ENCODE data around the gene ZBTB16.

GRCh38 chr11:114264381-114264780 lies 204.9 kb downstream of the ZBTB16 start:
- no peak for TF ChIP-seq ZNF513 (tag by site-specific recombination; IDR thresholded peaks at IDR 0.05)
- TF ChIP-seq CTCF (tag by site-specific recombination; IDR thresholded peaks at IDR 0.05), result no peak
- TF ChIP-seq ZNF274 (IDR thresholded peaks at IDR 0.05; ENCODE audit: low read length), result no peak
- no peak for TF ChIP-seq ZNF274 (tag by site-specific recombination; IDR thresholded peaks at IDR 0.05; ENCODE audit: borderline replicate concordance)
- TF ChIP-seq ZFP37 (tag by site-specific recombination; IDR thresholded peaks at IDR 0.05), result no peak
- no peak for TF ChIP-seq ZNF26 (tag by site-specific recombination; IDR thresholded peaks at IDR 0.05)
- TF ChIP-seq PATZ1 (tag by site-specific recombination; IDR thresholded peaks at IDR 0.05), result no peak
- no peak for TF ChIP-seq ZFP41 (tag by site-specific recombination; IDR thresholded peaks at IDR 0.05; ENCODE audit: borderline replicate concordance)
- TF ChIP-seq, protein P1, sequence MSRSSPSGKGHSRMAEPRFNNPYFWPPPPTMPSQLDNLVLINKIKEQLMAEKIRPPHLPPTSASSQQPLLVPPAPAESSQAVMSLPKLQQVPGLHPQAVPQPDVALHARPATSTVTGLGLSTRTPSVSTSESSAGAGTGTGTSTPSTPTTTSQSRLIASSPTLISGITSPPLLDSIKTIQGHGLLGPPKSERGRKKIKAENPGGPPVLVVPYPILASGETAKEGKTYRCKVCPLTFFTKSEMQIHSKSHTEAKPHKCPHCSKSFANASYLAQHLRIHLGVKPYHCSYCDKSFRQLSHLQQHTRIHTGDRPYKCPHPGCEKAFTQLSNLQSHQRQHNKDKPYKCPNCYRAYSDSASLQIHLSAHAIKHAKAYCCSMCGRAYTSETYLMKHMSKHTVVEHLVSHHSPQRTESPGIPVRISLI (tag by site-specific recombination; IDR thresholded peaks at IDR 0.05), result no peak
- TF ChIP-seq PRDM1 (tag by site-specific recombination; IDR thresholded peaks at IDR 0.05), result no peak

Data from HEK293 (cell line).